ENCODE results near the gene ZBTB16. TPM values are rescaled to one million over a fixed set of nuclear protein-coding genes. Genes with fewer than 3 reads are reported as not detected.
"Not testable (repeated sequence)": the region's sequence is repeated elsewhere in the genome, so short reads cannot be mapped to it uniquely, and the experiment has no call there.

Gene ZBTB16
- polyA plus RNA-seq, 4 donors: 0.82 to 2.2 (median 2.0) TPM

GRCh38 chr11:114042234-114042633 is 17.3 kb upstream of the ZBTB16 start:
- no peak for DNase-seq (ENCODE audit: low read depth in 4 of 4, low spot score in 2 of 4)

- no peak for DNase-seq (ENCODE audit: low read depth in 4 of 4, low spot score in 2 of 4)
Observed at GRCh38 chr11:114044042-114044871, 15.3 kb upstream of the ZBTB16 start.

GRCh38 chr11:114047327-114047726 is 12.2 kb upstream of the ZBTB16 start:
- no peak for DNase-seq (ENCODE audit: low read depth in 4 of 4, low spot score in 2 of 4)

GRCh38 chr11:114049050-114049449 is 10.5 kb upstream of the ZBTB16 start:
- no peak for DNase-seq (ENCODE audit: low read depth in 4 of 4, low spot score in 2 of 4)

GRCh38 chr11:114049766-114050165 is 9.7 kb upstream of the ZBTB16 start:
- not testable (repeated sequence) for DNase-seq (ENCODE audit: low read depth in 4 of 4, low spot score in 2 of 4)

GRCh38 chr11:114050258-114050927 is 9.1 kb upstream of the ZBTB16 start:
- no peak for DNase-seq (ENCODE audit: low read depth in 4 of 4, low spot score in 2 of 4)

- DNase-seq (ENCODE audit: low read depth in 4 of 4, low spot score in 2 of 4): no peak
Observed at GRCh38 chr11:114051558-114051957, 8.0 kb upstream of the ZBTB16 start.

- DNase-seq (ENCODE audit: low read depth in 4 of 4, low spot score in 2 of 4): no peak
Observed at GRCh38 chr11:114052160-114052559, 7.4 kb upstream of the ZBTB16 start.

- DNase-seq (ENCODE audit: low read depth in 4 of 4, low spot score in 2 of 4): no peak
Observed at GRCh38 chr11:114053406-114053805, 6.1 kb upstream of the ZBTB16 start.

GRCh38 chr11:114054806-114055205 is 4.7 kb upstream of the ZBTB16 start:
- no peak for DNase-seq (ENCODE audit: low read depth in 4 of 4, low spot score in 2 of 4)

GRCh38 chr11:114056409-114056808 is 3.1 kb upstream of the ZBTB16 start:
- DNase-seq (ENCODE audit: low read depth in 4 of 4, low spot score in 2 of 4): no peak

GRCh38 chr11:114057147-114057546 is 2.4 kb upstream of the ZBTB16 start:
- DNase-seq (ENCODE audit: low read depth in 4 of 4, low spot score in 2 of 4): no peak

- DNase-seq (ENCODE audit: low read depth in 4 of 4, low spot score in 2 of 4): no peak
Observed at GRCh38 chr11:114057605-114058004, 1.9 kb upstream of the ZBTB16 start.

GRCh38 chr11:114058026-114058706 is 1.3 kb upstream of the ZBTB16 start:
- no peak for DNase-seq (ENCODE audit: low read depth in 4 of 4, low spot score in 2 of 4)

GRCh38 chr11:114058871-114059277 is 637 bp upstream of the ZBTB16 start:
- no peak for DNase-seq (ENCODE audit: low read depth in 4 of 4, low spot score in 2 of 4)

GRCh38 chr11:114059984-114060391 is 477 bp downstream of the ZBTB16 start:
- peak in 1 of 4 donors; percentile 26 for DNase-seq (ENCODE audit: low read depth in 4 of 4, low spot score in 2 of 4)

- DNase-seq (ENCODE audit: low read depth in 4 of 4, low spot score in 2 of 4): peak in 1 of 4 donors; percentile 42
Observed at GRCh38 chr11:114060392-114061047, 1.0 kb downstream of the ZBTB16 start.

GRCh38 chr11:114061048-114061680 is 1.7 kb downstream of the ZBTB16 start:
- DNase-seq (ENCODE audit: low read depth in 4 of 4, low spot score in 2 of 4): peak in 1 of 4 donors; percentile 14

- DNase-seq (ENCODE audit: low read depth in 4 of 4, low spot score in 2 of 4): no peak
Observed at GRCh38 chr11:114061681-114062049, 2.2 kb downstream of the ZBTB16 start.

GRCh38 chr11:114062272-114062671 is 2.8 kb downstream of the ZBTB16 start:
- DNase-seq (ENCODE audit: low read depth in 4 of 4, low spot score in 2 of 4): no peak
